Tibial artery (tissue), 4 donors: Measurements from ENCODE around the gene FRMPD1.
"Not testable (repeated sequence)": the region's sequence is repeated elsewhere in the genome, so short reads cannot be mapped to it uniquely, and the experiment has no call there.

Experiments
- DNase-seq, 2 donors: peaks; one replicate each; pipeline ENCODE4 v3.0.0-alpha.2; 2019
- H3K27ac ChIP-seq, 2 donors: fragments of 200-600 bp; sonication (generic) in 1 of 2; 1 replicate in 1 of 2; 2 replicates in 1 of 2; pipeline ENCODE4 v1.5.1; 2018 to 2019; ENCODE audit warnings: mild to moderate bottlenecking in 1 of 2
- H3K27me3 ChIP-seq, 2 donors: fragments of 200-600 bp; sonication (generic) in 1 of 2; one replicate each; pipeline versions ENCODE4 v1.5.1 to v1.6.0; 2016 to 2019
- H3K36me3 ChIP-seq, 3 donors: fragments of 200-600 bp; sonication (generic) in 2 of 3; one replicate each; pipeline ENCODE4 v1.5.1; 2016 to 2019; ENCODE audit warnings: mild to moderate bottlenecking in 2 of 3
- H3K4me1 ChIP-seq, 4 donors: fragments of 200-600 bp; sonication (generic) in 2 of 4; 1 replicate in 3 of 4; 2 replicates in 1 of 4; pipeline ENCODE4 v1.5.1; 2016 to 2019
- H3K4me3 ChIP-seq, 2 donors: fragments of 200-600 bp; sonication (generic) in 1 of 2; 1 replicate in 1 of 2; 2 replicates in 1 of 2; pipeline ENCODE4 v1.5.1; 2018 to 2019; ENCODE audit warnings: mild to moderate bottlenecking in 2 of 2
- H3K9me3 ChIP-seq, 3 donors: fragments of 200-600 bp; sonication (generic) in 1 of 3; one replicate each; pipeline ENCODE4 v1.5.1; 2016 to 2019
- intact Hi-C: fragments of 100-400 bp; cut with DNase I; formaldehyde crosslinking; loops from one replicate; pipeline ENCODE4 v1.15.0; 2023; ENCODE audit warnings: low total_unique reads
- TF ChIP-seq, protein P1 (sequence below), 2 experiments: fragments of 200-600 bp in 1 of 2; fragments of 450-650 bp in 1 of 2; IDR thresholded peaks; one replicate each; pipeline ENCODE4 v1.5.1; 2017 to 2019; ENCODE audit warnings: antibody characterized with exemption in 2 of 2, mild to moderate bottlenecking in 1 of 2, moderate library complexity in 1 of 2

FRMPD1 gene

DNA sequence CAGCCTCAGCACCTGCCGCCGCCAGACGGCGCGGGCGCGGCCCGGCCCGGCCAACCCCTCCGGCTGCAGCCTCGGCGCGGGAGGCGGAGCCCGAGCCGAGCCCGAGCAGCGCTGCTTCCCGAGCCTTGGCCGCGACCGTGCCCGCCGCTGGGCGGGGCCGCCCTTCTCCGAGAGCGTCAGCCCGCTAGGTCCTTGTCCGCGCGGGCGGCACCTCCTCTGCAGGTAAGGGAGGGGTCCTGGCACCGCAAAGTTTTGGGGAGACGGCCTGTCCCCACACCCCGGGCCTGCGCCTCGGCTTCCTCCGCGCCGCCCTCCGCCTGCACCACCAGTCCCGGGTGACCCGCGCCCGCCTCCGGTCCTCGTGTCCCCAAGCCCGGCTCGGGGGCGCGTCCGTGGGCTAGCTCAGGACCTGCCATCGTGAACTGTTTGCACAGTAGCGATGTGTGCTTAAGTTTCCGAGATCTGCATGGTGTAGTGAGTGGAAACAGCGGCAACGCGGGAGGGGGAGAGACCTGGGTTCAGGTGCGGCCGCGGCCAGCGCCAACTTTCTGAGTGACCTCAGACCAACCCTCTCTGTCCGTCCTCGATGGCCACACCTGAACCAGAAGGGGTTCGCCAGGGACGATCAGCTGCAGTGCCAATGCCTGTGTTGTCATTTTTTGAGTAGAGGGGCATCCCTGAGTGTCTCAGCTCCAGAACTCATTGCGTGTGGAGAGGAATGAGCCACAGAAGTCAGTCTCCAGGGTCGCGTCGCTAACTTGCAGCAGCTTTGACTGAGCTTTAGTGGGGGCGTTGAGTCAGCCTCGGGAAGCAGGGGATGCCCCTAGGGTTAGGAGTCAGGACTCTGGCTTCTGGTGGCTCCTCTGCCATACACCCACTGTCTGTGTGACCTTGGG, at the start of gene FRMPD1:
Gene FRMPD1 (plus strand): TSS at position 82 of the 896 bp plus-strand sequence. CDS start 41,688 bp downstream, outside the sequence.
- H3K27ac ChIP-seq: no peak within 1 kb of the TSS
- TF ChIP-seq, protein P1, sequence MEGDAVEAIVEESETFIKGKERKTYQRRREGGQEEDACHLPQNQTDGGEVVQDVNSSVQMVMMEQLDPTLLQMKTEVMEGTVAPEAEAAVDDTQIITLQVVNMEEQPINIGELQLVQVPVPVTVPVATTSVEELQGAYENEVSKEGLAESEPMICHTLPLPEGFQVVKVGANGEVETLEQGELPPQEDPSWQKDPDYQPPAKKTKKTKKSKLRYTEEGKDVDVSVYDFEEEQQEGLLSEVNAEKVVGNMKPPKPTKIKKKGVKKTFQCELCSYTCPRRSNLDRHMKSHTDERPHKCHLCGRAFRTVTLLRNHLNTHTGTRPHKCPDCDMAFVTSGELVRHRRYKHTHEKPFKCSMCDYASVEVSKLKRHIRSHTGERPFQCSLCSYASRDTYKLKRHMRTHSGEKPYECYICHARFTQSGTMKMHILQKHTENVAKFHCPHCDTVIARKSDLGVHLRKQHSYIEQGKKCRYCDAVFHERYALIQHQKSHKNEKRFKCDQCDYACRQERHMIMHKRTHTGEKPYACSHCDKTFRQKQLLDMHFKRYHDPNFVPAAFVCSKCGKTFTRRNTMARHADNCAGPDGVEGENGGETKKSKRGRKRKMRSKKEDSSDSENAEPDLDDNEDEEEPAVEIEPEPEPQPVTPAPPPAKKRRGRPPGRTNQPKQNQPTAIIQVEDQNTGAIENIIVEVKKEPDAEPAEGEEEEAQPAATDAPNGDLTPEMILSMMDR (IDR thresholded peaks at IDR 0.05): no peak
- DNase-seq: no peak
- intact Hi-C loops: no loop called here
- no peaks in the 10 kb centered on the region for H3K36me3 ChIP-seq
- H3K27me3 ChIP-seq: peaks cover 0 to 35% of the 10 kb centered on the region in 2 donors
- peak within 1 kb of the TSS; percentile 48 to 65 for H3K4me3 ChIP-seq
- no peaks in the 10 kb centered on the region for H3K9me3 ChIP-seq
- peaks cover 0 to 15% (median 11%) of the 10 kb centered on the region in 4 donors for H3K4me1 ChIP-seq

- intact Hi-C loops: not testable (repeated sequence)
Observed at GRCh38 chr9:37602061-37602460, 48.7 kb upstream of the FRMPD1 start.

GRCh38 chr9:37602817-37603216, 47.9 kb upstream of the FRMPD1 start:
- no peaks in the 10 kb centered on the region for H3K4me1 ChIP-seq
- H3K4me3 ChIP-seq: no peak overlapping the region
- intact Hi-C loops: no loop called here
- peaks cover 0 to 15% of the 10 kb centered on the region in 2 donors for H3K27me3 ChIP-seq
- no peaks in the 10 kb centered on the region for H3K36me3 ChIP-seq
- TF ChIP-seq, protein P1 (IDR thresholded peaks at IDR 0.05): no peak
- DNase-seq: no peak
- no peaks in the 10 kb centered on the region for H3K9me3 ChIP-seq
- no peak overlapping the region for H3K27ac ChIP-seq

More at GRCh38 chr9:37602061-37602460, 48.7 kb upstream of the FRMPD1 start:
- H3K27ac ChIP-seq, DNase-seq, H3K4me3 ChIP-seq, H3K4me1 ChIP-seq, H3K36me3 ChIP-seq, H3K9me3 ChIP-seq: not testable (repeated sequence)
- peaks cover 0 to 16% of the 10 kb centered on the region in 2 donors for H3K27me3 ChIP-seq

- intact Hi-C loops: no loop called here
Observed at GRCh38 chr9:37604296-37604695, 46.5 kb upstream of the FRMPD1 start.

DNA sequence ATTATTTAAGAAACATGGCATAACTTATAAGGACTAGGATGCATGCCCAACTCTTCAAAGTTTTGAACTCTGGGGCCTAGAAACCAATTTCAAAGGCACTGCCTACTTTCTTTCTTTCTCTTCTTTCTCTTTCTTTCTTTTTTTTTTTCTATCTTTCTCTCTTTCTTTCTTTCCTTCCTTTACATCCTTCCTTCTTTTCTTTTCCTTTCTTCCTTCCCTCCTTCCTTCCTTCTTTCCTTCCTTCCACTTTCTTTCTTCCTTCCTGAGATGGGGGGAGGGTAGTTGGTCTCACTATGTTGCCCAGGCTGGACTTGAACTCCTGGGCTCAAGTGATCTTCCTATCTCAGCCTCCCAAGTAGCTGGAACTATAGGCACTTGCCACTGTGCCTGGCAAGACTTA, 42.5 kb upstream of the FRMPD1 start:
- H3K36me3 ChIP-seq: no peaks in the 10 kb centered on the region
- no peaks in the 10 kb centered on the region for H3K4me1 ChIP-seq
- TF ChIP-seq, protein P1 (IDR thresholded peaks at IDR 0.05): no peak
- H3K4me3 ChIP-seq: no peak overlapping the region
- no peaks in the 10 kb centered on the region for H3K9me3 ChIP-seq
- no peak for DNase-seq
- no peak overlapping the region for H3K27ac ChIP-seq
- intact Hi-C loops: no loop called here
- H3K27me3 ChIP-seq: peaks cover 0 to 11% of the 10 kb centered on the region in 2 donors

More at GRCh38 chr9:37604296-37604695, 46.5 kb upstream of the FRMPD1 start:
- Histone ChIP-seq H3K4me1 (no peaks in the 10 kb centered on the region), H3K27me3 (peaks cover 0 to 15% of the 10 kb centered on the region in 2 donors), H3K9me3 (no peaks in the 10 kb centered on the region), H3K4me3 (no peak overlapping the region), H3K36me3 (no peaks in the 10 kb centered on the region), H3K27ac (no peak overlapping the region)
- TF ChIP-seq, protein P1 (IDR thresholded peaks at IDR 0.05): no peak
- no peak for DNase-seq

DNA sequence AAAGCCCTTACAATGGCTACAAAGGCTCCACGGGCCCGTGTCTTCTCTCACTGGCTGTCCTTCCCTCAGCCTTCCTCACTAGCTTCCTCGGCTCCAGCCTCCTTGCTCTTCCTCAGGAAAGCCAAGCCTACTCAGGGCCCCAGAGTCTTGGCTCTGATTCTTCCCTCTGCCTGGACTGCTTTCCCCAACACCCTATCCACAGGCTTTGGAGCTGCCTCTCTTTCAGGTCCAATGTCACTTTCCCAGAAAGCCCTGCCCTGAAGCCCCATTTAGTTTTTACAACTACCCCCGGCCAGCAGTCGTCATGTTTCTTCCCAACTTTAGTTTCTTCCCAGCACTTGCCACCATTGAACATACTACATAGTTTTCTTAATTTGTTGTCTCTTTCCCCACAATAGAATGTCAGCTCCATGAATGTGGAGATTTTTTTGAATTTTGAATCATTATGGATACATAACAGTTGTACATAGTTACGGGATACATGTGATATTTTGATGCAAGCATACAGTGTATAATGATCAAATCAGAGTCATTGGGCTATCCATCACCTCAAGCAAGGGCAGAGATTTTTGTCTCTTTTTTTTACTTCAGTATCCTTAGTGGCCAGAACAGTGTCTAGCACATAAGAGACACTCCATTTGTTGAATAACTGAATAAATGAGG, 40.9 kb upstream of the FRMPD1 start:
- DNase-seq: no peak
- Histone ChIP-seq H3K27ac (no peak overlapping the region), H3K36me3 (no peaks in the 10 kb centered on the region), H3K4me1 (no peaks in the 10 kb centered on the region), H3K4me3 (no peak overlapping the region), H3K27me3 (peaks cover 0 to 11% of the 10 kb centered on the region in 2 donors), H3K9me3 (no peaks in the 10 kb centered on the region)
- TF ChIP-seq, protein P1 (IDR thresholded peaks at IDR 0.05): no peak
- intact Hi-C loops: no loop called here
